PFSK-1 (cell line): ENCODE results near the gene OAS1.

ENCODE experiments used
- FOXP2 ChIP-seq: optimal IDR thresholded peaks from 2 replicates; pipeline ENCODE3; 2011; ENCODE audit warnings: borderline replicate concordance, control low read depth, inconsistent platforms; ENCODE audit not compliant: insufficient read depth; ENCODE audit errors: extremely low read length, extremely low read depth
- POLR2AphosphoS5 ChIP-seq: IDR thresholded peaks from 2 replicates; pipeline ENCODE4 v1.6.1; 2012; ENCODE audit warnings: low read depth, mild to moderate bottlenecking, control low read depth, low read length, moderate library complexity
- SIN3A ChIP-seq: IDR thresholded peaks from 2 replicates; pipeline ENCODE4 v1.6.1; 2012; ENCODE audit warnings: mild to moderate bottlenecking, low read length, moderate library complexity, borderline replicate concordance; ENCODE audit not compliant: insufficient read depth
- TAF1 ChIP-seq: IDR thresholded peaks from 2 replicates; pipeline ENCODE4 v1.6.1; 2012; ENCODE audit warnings: low read length, control low read depth, borderline replicate concordance; ENCODE audit not compliant: insufficient read depth
- TF ChIP-seq, protein P1 (sequence below), 2 experiments: IDR thresholded peaks; 2 replicates each; pipeline versions ENCODE4 v1.6.1 to v1.8.0; 2011 to 2012; ENCODE audit warnings: low read depth in 2 of 2, low read length in 2 of 2, control low read depth in 1 of 2, inconsistent platforms in 1 of 2, mild to moderate bottlenecking in 1 of 2, moderate library complexity in 1 of 2; ENCODE audit not compliant: insufficient read depth in 1 of 2

OAS1 gene

DNA sequence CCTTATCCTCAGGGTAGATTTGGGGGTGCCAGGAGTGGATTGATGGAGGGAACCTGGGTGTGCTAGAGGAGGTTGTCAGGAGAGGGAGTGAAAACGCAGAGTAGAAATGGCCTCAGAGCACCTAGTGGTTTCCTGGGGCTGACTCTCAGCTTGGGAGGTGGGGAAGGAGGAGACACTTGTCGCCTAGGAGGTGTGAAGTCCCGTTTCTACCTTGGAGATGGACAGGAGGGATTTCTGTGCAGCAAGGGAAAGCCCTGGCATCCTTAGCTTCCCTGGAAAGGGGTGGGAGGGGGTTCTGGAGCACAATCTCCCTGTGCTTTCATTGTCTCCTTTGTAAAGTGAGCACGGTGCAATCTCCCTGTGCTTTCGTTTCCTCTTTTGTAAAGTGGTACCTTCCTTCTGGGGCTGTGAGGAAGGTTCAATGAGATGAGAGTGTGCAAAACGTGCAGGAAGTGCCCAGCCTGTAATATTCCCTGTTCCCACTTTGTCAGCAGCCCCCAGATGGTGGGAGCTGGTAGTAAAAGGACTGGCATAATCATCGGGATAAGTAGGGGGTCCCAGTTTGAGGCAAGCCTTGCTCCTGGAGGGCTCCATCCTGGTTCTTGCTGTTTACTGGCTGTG is 33.1 kb downstream of the OAS1 start:
- TF ChIP-seq, protein P1, sequence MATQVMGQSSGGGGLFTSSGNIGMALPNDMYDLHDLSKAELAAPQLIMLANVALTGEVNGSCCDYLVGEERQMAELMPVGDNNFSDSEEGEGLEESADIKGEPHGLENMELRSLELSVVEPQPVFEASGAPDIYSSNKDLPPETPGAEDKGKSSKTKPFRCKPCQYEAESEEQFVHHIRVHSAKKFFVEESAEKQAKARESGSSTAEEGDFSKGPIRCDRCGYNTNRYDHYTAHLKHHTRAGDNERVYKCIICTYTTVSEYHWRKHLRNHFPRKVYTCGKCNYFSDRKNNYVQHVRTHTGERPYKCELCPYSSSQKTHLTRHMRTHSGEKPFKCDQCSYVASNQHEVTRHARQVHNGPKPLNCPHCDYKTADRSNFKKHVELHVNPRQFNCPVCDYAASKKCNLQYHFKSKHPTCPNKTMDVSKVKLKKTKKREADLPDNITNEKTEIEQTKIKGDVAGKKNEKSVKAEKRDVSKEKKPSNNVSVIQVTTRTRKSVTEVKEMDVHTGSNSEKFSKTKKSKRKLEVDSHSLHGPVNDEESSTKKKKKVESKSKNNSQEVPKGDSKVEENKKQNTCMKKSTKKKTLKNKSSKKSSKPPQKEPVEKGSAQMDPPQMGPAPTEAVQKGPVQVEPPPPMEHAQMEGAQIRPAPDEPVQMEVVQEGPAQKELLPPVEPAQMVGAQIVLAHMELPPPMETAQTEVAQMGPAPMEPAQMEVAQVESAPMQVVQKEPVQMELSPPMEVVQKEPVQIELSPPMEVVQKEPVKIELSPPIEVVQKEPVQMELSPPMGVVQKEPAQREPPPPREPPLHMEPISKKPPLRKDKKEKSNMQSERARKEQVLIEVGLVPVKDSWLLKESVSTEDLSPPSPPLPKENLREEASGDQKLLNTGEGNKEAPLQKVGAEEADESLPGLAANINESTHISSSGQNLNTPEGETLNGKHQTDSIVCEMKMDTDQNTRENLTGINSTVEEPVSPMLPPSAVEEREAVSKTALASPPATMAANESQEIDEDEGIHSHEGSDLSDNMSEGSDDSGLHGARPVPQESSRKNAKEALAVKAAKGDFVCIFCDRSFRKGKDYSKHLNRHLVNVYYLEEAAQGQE (IDR thresholded peaks at IDR 0.05; ENCODE audit: insufficient read depth in 1 of 2, low read depth in 2 of 2, low read length in 2 of 2): no peak
- no peak for TF ChIP-seq FOXP2
- no peak for TF ChIP-seq TAF1
- no peak for TF ChIP-seq POLR2AphosphoS5
- TF ChIP-seq SIN3A: no peak

DNA sequence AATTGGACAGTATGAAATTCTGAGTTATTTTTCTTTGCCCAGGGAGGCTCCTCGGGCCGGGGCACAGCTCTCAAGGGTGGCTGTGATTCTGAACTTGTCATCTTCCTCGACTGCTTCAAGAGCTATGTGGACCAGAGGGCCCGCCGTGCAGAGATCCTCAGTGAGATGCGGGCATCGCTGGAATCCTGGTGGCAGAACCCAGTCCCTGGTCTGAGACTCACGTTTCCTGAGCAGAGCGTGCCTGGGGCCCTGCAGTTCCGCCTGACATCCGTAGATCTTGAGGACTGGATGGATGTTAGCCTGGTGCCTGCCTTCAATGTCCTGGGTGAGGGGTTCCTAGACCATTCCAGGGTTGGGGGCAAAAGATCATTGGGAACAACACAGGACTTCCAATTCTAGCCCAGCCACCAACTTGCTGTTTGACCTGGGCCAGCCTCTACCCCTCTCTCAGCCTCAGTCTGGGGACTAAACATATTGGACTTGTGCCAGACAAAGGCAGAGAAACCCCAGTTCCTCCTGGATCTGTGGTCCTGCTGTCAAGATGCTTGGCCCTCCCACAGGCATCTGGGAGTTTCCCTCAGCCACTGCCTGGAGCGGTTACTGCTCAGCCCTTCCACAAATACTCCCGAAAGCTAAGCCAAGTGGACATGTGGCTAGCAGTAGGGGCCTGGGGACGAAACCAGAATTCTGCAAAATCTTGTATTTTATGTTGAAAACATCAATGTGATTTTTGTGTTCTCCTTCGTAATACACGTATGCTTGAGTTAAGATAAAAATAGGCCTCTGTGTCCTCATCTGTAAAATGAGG is 35.0 kb downstream of the OAS1 start:
- TF ChIP-seq TAF1: no peak
- TF ChIP-seq FOXP2: no peak
- no peak for TF ChIP-seq POLR2AphosphoS5
- TF ChIP-seq SIN3A: no peak
- TF ChIP-seq, protein P1 (IDR thresholded peaks at IDR 0.05; ENCODE audit: insufficient read depth in 1 of 2, low read depth in 2 of 2, low read length in 2 of 2): no peak

DNA sequence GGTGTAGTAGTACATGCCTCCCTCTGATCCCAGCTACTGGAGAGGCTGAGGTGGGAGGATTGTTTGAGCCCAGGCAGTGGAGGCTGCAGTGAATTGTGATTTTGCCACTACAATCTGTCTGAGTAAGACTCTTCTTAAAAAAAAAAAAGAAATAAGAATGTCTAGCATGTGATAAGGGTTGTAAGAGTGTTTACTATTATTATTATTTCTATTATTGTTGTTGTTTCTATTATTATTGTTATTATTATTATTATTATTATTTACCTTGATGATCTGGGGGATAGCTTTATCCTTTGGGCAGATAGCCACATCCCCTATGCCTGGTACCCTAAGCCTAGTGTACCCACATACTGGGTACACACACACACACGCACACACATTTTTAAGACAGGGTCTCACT is 35.8 kb downstream of the OAS1 start:
- no peak for TF ChIP-seq SIN3A
- TF ChIP-seq FOXP2: no peak
- TF ChIP-seq, protein P1 (IDR thresholded peaks at IDR 0.05; ENCODE audit: insufficient read depth in 1 of 2, low read depth in 2 of 2, low read length in 2 of 2): no peak
- no peak for TF ChIP-seq TAF1
- no peak for TF ChIP-seq POLR2AphosphoS5

DNA sequence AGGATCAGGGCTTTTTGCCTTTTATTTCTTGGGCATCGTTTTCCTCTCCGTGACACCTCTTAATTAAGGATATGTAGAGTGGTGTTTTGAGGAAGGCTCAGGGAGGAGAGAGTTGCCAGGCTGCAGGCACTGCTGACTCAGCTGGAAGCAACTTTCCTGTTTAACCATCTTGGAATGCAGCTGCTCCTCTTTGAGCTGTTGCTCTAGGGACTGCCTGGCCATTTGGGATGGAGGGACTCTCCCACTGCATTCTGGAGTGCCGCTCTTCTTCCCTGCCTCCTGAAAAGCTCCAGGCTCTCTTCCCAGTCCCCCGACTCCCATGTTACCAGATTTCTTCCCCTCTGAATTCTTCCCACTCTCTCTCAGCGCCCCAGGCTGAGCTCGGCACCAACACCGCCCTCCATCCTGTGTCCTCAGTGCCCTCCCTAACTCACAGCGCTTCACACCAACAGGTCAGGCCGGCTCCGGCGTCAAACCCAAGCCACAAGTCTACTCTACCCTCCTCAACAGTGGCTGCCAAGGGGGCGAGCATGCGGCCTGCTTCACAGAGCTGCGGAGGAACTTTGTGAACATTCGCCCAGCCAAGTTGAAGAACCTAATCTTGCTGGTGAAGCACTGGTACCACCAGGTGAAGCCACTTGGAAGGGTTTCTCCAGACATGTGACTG is 37.4 kb downstream of the OAS1 start:
- TF ChIP-seq FOXP2 (no peak), TAF1 (no peak), SIN3A (no peak), POLR2AphosphoS5 (no peak)
- TF ChIP-seq, protein P1 (IDR thresholded peaks at IDR 0.05; ENCODE audit: insufficient read depth in 1 of 2, low read depth in 2 of 2, low read length in 2 of 2): no peak
